AG04449 (cell line): ENCODE results near the gene TCF25.
"Not testable (repeated sequence)": the region's sequence is repeated elsewhere in the genome, so short reads cannot be mapped to it uniquely, and the experiment has no call there.

Experiments used
- CTCF ChIA-PET: fragments of 350-600 bp; formaldehyde crosslinking; extraction: SDS; loops from one replicate; lab custom pipeline; 2021; ENCODE audit warnings: antibody characterized with exemption; lab: Yijun Ruan, JAX
- POLR2A ChIA-PET: fragments of 400-600, 350-600 bp; formaldehyde crosslinking; extraction: SDS; loops from one replicate; lab custom pipeline; 2020; ENCODE audit warnings: antibody characterized with exemption, inconsistent platforms; lab: Yijun Ruan, JAX
- DNase-seq: peaks from one replicate; pipeline ENCODE4 v3.0.0-alpha.2; 2010; ENCODE audit warnings: low read depth, low spot score
- H3K4me3 ChIP-seq: 2 replicates; pipeline ENCODE4 v1.5.1; 2011; ENCODE audit warnings: low read depth, mild to moderate bottlenecking, control low read depth, low read length
- CTCF ChIP-seq: IDR thresholded peaks from one replicate; pipeline ENCODE4 v1.5.1; 2011; ENCODE audit warnings: mild to moderate bottlenecking, moderate library complexity, low read length, control low read depth, inconsistent platforms; ENCODE audit not compliant: insufficient read depth; ENCODE audit errors: missing control alignments

The TCF25 gene

GRCh38 chr16:89911375-89911774 lies 38.0 kb downstream of the TCF25 start:
- no peak for DNase-seq
- no peak for TF ChIP-seq CTCF
- ChIA-PET POLR2A (no interaction called here), CTCF (interaction anchor here (1.1 to 4.6 kb wide), 9 partner anchors 8 to 211 kb away, joined by 3 to 37 read pairs (median 15); partner anchors contain the start of genes MC1R and TUBB3)
- no peak overlapping the region for H3K4me3 ChIP-seq

GRCh38 chr16:89912143-89912542 lies 38.8 kb downstream of the TCF25 start:
- ChIA-PET POLR2A (interaction anchor here (0.9 kb wide), 1 partner anchor 10 kb away, joined by 3 read pairs; no protein-coding TSS in a partner anchor), CTCF (interaction anchor here (1.1 to 4.6 kb wide), 5 partner anchors 11 to 51 kb away, joined by 3 to 34 read pairs (median 3); partner anchors contain the start of gene TUBB3)
- TF ChIP-seq CTCF = no peak
- H3K4me3 ChIP-seq = no peak overlapping the region
- no peak for DNase-seq

GRCh38 chr16:89912627-89913026 lies 39.2 kb downstream of the TCF25 start:
- CTCF ChIA-PET = interaction anchor here (1.1 to 4.6 kb wide), 5 partner anchors 11 to 52 kb away, joined by 3 to 34 read pairs (median 3); partner anchors contain the start of gene TUBB3
- POLR2A ChIA-PET = interaction anchor here (0.8 to 0.9 kb wide), 2 partner anchors 9 to 10 kb away, joined by 3 to 4 read pairs; partner anchors contain the start of gene TUBB3
- TF ChIP-seq CTCF = no peak
- no peak for DNase-seq
- H3K4me3 ChIP-seq = no peak overlapping the region

GRCh38 chr16:89913408-89914387 lies 40.3 kb downstream of the TCF25 start:
- POLR2A ChIA-PET = interaction anchor here (0.8 kb wide), 1 partner anchor 9 kb away, joined by 4 read pairs; the partner anchor contains the start of gene TUBB3
- DNase-seq = no peak
- H3K4me3 ChIP-seq = no peak overlapping the region
- CTCF ChIA-PET = interaction anchor here (4.6 kb wide), 1 partner anchor 10 kb away, joined by 34 read pairs; the partner anchor contains the start of gene TUBB3
- no peak for TF ChIP-seq CTCF

GRCh38 chr16:89914642-89915285 lies 41.4 kb downstream of the TCF25 start:
- DNase-seq, H3K4me3 ChIP-seq, CTCF ChIA-PET: not testable (repeated sequence)
- POLR2A ChIA-PET = interaction anchor here (1.2 kb wide), 1 partner anchor 9 kb away, joined by 3 read pairs; no protein-coding TSS in a partner anchor
